OCI-LY3 (cell line): ENCODE results near the gene ACTG1.

ENCODE experiments used
- EZH2phosphoT487 ChIP-seq: fragments of 200-600 bp; shearing (Covaris generic); IDR thresholded peaks from 2 replicates; pipeline ENCODE4 v1.6.1; 2018; ENCODE audit warnings: antibody characterized with exemption, mixed run types, low read depth
- TF ChIP-seq, protein P1 (sequence below): fragments of 200-600, 300-600 bp; sonication (generic); IDR thresholded peaks from 2 replicates; pipeline ENCODE4 v1.5.1; 2014; ENCODE audit warnings: antibody characterized with exemption, low read length, low read depth

GRCh38 chr17:81480140-81481072, 32.2 kb downstream of the ACTG1 start:
- TF ChIP-seq, protein P1, sequence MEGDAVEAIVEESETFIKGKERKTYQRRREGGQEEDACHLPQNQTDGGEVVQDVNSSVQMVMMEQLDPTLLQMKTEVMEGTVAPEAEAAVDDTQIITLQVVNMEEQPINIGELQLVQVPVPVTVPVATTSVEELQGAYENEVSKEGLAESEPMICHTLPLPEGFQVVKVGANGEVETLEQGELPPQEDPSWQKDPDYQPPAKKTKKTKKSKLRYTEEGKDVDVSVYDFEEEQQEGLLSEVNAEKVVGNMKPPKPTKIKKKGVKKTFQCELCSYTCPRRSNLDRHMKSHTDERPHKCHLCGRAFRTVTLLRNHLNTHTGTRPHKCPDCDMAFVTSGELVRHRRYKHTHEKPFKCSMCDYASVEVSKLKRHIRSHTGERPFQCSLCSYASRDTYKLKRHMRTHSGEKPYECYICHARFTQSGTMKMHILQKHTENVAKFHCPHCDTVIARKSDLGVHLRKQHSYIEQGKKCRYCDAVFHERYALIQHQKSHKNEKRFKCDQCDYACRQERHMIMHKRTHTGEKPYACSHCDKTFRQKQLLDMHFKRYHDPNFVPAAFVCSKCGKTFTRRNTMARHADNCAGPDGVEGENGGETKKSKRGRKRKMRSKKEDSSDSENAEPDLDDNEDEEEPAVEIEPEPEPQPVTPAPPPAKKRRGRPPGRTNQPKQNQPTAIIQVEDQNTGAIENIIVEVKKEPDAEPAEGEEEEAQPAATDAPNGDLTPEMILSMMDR = no peak
- TF ChIP-seq EZH2phosphoT487 = no peak
